GM19025 (cell line): Measurements from ENCODE around the gene MYO3A.
"Not testable (repeated sequence)": the region's sequence is repeated elsewhere in the genome, so short reads cannot be mapped to it uniquely, and the experiment has no call there.

Experiments used
- ATAC-seq: cut with Tn5 transposase; IDR thresholded peaks from one replicate; pipeline ENCODE4 v1.9.1; 2021; ENCODE audit warnings: mild to moderate bottlenecking, low read depth, moderate library complexity; ENCODE audit not compliant: unreplicated experiment

The MYO3A gene

DNA sequence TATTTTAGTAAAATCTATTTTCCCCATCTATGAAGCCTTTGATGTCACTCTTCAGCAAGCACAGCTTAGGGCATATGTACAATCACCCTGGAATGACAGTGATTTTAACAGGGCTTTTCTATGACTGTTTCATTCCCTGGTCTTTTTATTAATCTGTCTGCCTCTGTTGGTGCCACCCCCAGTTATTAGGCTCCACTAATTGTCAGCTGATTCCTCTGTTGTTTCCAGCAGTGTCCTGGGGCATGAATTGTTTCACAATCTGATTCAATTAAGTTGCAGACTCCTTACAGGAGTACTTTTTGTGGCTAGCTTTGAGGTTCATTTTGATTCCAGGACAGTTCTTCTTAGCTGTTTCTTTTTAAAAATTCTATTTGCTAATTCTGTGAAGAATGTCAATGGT, 38.6 kb downstream of the MYO3A start:
- no peak for ATAC-seq

DNA sequence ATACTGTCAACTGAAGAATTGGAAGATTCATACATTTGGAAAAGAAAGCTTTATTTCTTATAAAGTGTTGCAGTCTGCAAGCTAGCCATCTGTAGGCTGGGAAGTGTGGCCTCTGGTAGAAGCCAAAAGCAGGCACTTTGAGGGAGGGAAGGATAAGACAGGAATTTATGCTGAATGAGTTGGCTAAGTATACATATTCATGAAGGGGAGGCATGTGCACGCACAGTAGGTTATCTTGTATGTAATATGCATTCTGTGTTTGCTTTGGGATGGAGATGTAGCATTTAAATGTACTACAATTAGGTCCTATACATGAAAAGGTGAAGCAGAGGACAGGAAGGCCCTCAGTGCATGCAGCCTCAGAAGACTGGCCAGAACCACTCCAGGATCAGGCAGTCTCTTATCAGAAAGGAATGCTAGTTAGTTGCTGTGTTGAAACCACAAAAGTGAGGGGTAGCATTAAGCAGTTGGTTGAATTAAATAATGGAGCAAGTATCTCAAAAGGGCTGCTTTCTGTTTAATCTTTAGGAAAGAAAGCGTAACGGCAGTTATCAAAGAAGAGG, 40.9 kb downstream of the MYO3A start:
- no peak for ATAC-seq

DNA sequence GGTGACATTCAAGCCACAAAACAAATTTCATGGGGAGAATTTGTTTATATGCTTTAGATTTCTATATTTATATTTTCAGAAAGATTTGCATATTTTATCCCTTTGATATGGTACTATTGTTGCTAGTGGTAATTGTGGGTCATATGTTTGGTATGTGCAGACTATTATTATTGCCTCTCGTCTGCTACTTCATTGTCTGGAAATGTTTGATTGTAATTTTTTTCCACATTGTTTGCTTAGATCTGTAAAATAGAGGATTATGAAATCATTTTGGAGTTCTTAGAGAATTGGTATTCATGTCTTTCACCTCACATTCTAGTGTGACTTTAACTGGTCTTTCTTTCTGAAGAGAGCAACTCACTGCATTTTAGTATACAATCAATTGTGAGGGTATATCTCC, 44.7 kb downstream of the MYO3A start:
- no peak for ATAC-seq

DNA sequence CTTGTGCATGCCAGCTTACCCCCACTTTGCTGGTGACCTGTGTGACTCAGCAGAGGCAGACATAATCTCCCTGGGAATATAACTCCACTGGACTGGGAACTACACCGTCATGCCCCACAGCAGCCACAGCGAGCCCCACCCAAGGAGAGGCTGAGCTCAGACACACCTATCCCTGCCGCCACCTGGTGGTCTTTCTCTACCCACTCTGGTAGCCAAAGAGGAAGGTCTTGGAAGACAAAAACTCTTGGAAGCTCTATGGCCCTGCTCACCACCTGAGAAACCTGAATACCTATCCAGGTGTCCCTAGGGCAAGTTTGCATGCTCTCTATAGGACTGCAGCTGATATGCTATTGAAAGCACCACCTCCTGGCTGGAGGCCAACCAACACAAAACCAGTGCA, 48.1 kb downstream of the MYO3A start:
- ATAC-seq = no peak

DNA sequence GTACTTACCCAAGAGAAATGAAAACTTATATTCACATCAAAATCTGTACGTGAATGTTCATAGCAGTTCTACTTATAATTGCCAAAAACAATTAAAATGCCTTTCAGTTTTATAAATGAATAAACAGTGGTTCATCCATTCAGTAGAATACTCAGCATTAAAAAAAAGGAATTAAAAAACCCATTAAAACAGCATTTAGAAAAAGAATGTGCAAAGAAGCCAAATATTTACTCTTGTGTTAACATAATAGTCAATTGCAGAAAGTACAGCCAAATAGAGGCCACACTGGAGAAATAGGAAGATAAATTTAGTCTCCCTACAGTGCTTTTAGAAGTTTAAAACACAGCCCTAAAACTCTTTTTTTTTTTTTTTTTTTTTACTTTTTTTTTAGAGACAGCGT, 54.6 kb downstream of the MYO3A start:
- no peak for ATAC-seq

GRCh38 chr10:25989951-25990350, 55.9 kb downstream of the MYO3A start:
- ATAC-seq = no peak

- no peak for ATAC-seq
These were observed 65.4 kb downstream of the MYO3A start for GRCh38 chr10:25999295-25999981.

- no peak for ATAC-seq
These were observed 66.9 kb downstream of the MYO3A start for GRCh38 chr10:26000971-26001370.

DNA sequence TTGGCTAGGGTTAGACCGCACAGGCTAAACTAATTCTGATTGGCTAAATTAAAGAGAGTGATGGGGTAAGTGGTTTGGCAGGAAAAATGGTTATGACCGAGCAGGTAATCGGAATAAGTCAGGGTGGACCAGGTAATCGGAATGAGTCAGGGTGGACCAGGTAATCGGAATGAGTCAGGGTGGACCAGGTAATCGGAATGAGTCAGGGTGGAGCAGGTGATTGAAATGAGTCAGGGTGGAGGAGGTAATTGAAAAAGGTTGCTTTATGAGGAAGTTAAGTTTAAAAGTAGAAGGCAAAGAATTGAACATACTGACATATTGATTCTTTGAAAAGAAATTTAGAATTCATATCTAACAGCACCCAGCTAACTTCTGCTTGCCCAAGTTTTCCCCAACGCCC, 68.4 kb downstream of the MYO3A start:
- ATAC-seq = not testable (repeated sequence)

- ATAC-seq = no peak
These were observed 81.1 kb downstream of the MYO3A start for GRCh38 chr10:26015092-26015491.

GRCh38 chr10:26022831-26023230, 88.8 kb downstream of the MYO3A start:
- no peak for ATAC-seq

DNA sequence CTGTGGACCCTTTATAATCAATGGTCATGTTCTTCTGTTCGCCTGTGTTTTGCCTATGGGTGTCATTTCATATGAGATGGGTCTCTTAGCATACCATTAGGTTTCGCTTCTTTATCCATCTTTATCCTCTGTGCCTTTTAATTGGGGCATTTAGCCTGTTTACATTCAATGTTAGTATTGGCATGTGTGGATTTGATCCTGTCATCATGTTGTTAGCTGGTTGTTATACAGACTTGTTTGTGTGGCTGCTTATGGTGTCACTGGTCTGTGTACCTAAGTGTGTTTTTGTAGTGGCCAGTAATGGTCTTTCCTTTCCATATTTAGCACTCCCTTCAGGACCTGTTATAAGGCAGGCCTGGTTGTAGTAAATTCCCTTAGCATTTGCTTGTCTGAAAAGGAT, 90.3 kb downstream of the MYO3A start:
- no peak for ATAC-seq

DNA sequence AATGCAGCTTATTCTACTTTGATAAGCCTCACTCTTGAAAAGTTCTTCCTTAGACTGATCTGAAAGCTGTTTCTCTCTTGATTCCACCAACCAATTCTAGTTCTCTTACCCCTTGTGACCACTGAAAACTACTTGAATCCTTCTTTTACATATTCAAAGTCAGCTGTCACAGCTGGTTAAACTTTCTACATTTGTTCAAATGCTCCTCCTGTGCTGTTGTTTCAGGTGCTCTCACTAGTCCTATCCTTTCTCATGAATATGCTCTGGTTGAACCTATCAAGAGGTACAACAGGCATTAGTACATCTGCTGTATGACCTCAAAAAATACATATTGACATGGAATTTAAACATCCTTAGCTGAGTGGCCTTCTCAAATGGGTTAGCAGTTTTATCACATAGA, 91.5 kb downstream of the MYO3A start:
- no peak for ATAC-seq

DNA sequence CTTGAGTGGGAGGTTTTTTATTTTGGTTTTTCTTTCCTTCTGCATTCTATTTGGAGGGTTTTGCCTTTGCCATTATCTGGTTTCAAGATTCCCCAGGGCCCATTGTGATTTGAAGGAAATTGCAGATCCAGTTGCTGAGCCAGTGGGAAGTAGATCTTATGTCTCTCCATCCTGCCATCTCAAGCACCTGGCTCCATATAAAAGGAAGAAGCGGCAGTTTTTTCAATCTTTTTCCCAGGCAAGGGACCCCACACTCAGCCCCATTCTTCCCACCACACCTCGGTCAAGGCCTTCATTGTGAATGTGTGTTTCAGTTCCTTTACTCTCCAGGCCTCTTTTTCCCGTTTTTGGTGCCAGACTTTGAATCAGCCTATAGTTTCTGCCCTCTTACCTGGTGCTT, 95.8 kb downstream of the MYO3A start:
- ATAC-seq = no peak

GRCh38 chr10:26031300-26031699, 97.3 kb downstream of the MYO3A start:
- no peak for ATAC-seq

DNA sequence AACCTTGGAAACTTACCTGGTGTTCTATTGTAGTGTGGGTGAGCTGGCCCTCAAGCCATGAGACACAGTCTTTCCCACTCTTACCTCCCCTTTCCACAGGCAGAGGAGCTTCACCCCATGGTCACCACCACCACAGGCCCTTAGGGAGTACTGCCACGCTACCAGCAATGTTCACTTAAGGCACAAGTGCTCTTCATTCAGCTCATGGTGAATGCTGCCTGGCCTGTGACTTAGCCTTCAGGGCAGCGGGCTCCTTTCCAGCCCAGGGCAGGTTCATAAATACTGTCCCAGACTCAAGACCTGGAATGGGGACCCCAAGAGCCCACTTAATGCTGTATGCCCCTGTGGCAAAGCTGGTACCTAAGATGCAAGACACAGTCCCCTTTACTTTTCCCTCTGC, 109.4 kb downstream of the MYO3A start:
- no peak for ATAC-seq

- ATAC-seq = no peak
These were observed 110.2 kb downstream of the MYO3A start for GRCh38 chr10:26044141-26044749.

DNA sequence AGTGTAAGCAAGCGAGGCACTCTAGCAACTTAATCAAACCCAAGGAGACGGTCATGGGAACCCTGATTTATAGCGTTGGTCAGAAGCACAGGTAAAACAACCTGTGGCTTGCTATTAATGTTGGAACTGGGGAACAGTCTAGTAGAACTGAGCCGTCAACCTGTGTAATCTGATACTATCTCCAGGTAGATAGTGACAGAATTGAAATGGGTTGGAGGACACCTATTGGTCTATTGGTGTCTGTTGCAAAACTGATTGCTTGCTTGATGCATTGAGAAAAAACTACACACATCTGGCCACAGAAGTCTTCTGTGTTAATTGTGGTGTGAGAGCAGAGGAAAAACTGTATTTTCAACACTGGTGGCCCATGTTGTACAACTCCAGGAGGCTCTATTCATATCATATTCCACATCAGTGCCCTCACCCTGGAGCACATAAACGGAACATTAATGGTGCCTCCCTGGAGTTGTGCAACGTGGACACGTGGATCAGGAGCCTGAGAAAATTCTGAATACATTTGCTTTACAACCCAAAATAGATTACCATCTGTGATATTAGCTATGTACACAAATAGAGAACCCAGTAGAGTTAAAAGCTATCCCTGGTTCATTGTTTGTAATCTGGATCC, 112.2 kb downstream of the MYO3A start:
- no peak for ATAC-seq

- no peak for ATAC-seq
These were observed 114.7 kb downstream of the MYO3A start for GRCh38 chr10:26048756-26049155.

GRCh38 chr10:26052326-26052725, 118.3 kb downstream of the MYO3A start:
- ATAC-seq = no peak

GRCh38 chr10:26057466-26057865, 123.4 kb downstream of the MYO3A start:
- ATAC-seq = no peak

DNA sequence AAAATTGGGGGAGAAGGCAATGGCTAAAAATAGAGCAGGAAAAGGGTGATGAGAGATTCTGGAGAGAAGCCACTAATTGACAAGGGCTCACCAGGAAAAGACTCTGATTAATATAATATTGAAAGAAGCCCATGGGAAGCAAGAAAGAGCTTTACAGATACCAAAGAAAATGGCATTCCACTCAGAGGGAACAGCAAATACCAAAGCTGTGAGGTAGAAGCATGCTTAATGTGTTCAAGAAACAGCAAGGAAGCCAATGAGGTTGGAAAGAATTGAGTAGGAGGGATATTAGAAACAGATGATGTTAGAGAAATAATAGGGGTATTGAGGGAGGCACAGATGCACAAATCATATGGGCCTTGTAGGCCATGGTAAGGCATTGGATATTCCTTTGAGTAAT, 130.1 kb downstream of the MYO3A start:
- ATAC-seq = no peak
